Chondrocyte (in vitro differentiated cells): ENCODE results near the gene BCL6B. TPM values are rescaled to one million over a fixed set of nuclear protein-coding genes. Genes with fewer than 3 reads are reported as not detected.
A peak's percentile ranks its signal among the peaks of the same experiment; 100 is the strongest.

Experiments
- DNase-seq: peaks from one replicate; pipeline ENCODE4 v3.0.0; 2021; ENCODE audit warnings: mixed read lengths, low spot score
- H3K27ac Mint-ChIP-seq: one replicate; pipeline ENCODE4 v1.8.0; 2021; ENCODE audit warnings: mild to moderate bottlenecking, moderate library complexity, mixed read lengths; ENCODE audit not compliant: unreplicated experiment
- H3K27me3 Mint-ChIP-seq: 2 replicates; pipeline ENCODE4 v1.8.0; 2021; ENCODE audit warnings: low read depth, mixed read lengths
- H3K36me3 Mint-ChIP-seq: 2 replicates; pipeline ENCODE4 v1.8.0; 2021; ENCODE audit warnings: low read depth, mixed read lengths
- H3K4me1 Mint-ChIP-seq: 2 replicates; pipeline ENCODE4 v1.8.0; 2021; ENCODE audit warnings: low read depth, mild to moderate bottlenecking, mixed read lengths
- H3K4me3 Mint-ChIP-seq: one replicate; pipeline ENCODE4 v1.8.0; 2021; ENCODE audit warnings: mild to moderate bottlenecking, moderate library complexity, mixed read lengths; ENCODE audit not compliant: unreplicated experiment
- H3K9me3 Mint-ChIP-seq: 2 replicates; pipeline ENCODE4 v1.8.0; 2021; ENCODE audit warnings: low read depth, mixed read lengths
- CTCF ChIP-seq: fragments of 200-600 bp; sonication (generic); IDR thresholded peaks from 2 replicates; pipeline ENCODE4 v1.5.0; 2021; ENCODE audit warnings: antibody characterized with exemption, mild to moderate bottlenecking, moderate library complexity
- total RNA-seq: library from RNA; stranded (reverse); gene quantifications from 3 replicates; pipeline ENCODE4 v1.2.1, GENCODE V29; 2021

Gene BCL6B
- total RNA-seq, 1 donor from 2014 or later, result not detected

GRCh38 chr17:7060165-7060891 lies 37.5 kb downstream of the BCL6B start:
- Mint-ChIP-seq H3K4me1 (peaks cover 22% of the 10 kb centered on the region), H3K36me3 (peaks cover 1% of the 10 kb centered on the region), H3K4me3 (no peak overlapping the region), H3K27me3 (peaks cover 6% of the 10 kb centered on the region), H3K9me3 (no peaks in the 10 kb centered on the region), H3K27ac (no peak overlapping the region)
- DNase-seq, result no peak
- TF ChIP-seq CTCF, result no peak

- H3K4me3 Mint-ChIP-seq, result no peak overlapping the region
- no peak for DNase-seq
- no peak for TF ChIP-seq CTCF
- peaks cover 22% of the 10 kb centered on the region for H3K4me1 Mint-ChIP-seq
- peaks cover 5% of the 10 kb centered on the region for H3K36me3 Mint-ChIP-seq
- H3K9me3 Mint-ChIP-seq, result peaks cover 14% of the 10 kb centered on the region
- H3K27ac Mint-ChIP-seq, result no peak overlapping the region
- peaks cover 6% of the 10 kb centered on the region for H3K27me3 Mint-ChIP-seq
Observed at GRCh38 chr17:7063518-7064094, 40.8 kb downstream of the BCL6B start.

- H3K4me3 Mint-ChIP-seq, result no peak overlapping the region
- H3K4me1 Mint-ChIP-seq, result peaks cover 18% of the 10 kb centered on the region
- peaks cover 6% of the 10 kb centered on the region for H3K27me3 Mint-ChIP-seq
Observed at GRCh38 chr17:7064261-7064660, 41.4 kb downstream of the BCL6B start.

GRCh38 chr17:7067198-7067597 lies 44.3 kb downstream of the BCL6B start:
- no peak overlapping the region for H3K27ac Mint-ChIP-seq
- H3K36me3 Mint-ChIP-seq, result peaks cover 8% of the 10 kb centered on the region
- peaks cover 19% of the 10 kb centered on the region for H3K9me3 Mint-ChIP-seq
- peaks cover 11% of the 10 kb centered on the region for H3K4me1 Mint-ChIP-seq
- no peak for TF ChIP-seq CTCF
- no peak overlapping the region for H3K4me3 Mint-ChIP-seq
- DNase-seq, result no peak
- H3K27me3 Mint-ChIP-seq, result peaks cover 13% of the 10 kb centered on the region

More at GRCh38 chr17:7064261-7064660, 41.4 kb downstream of the BCL6B start:
- Mint-ChIP-seq H3K27ac (peak overlapping the region; percentile 49), H3K36me3 (peaks cover 6% of the 10 kb centered on the region), H3K9me3 (peaks cover 19% of the 10 kb centered on the region)
- no peak for TF ChIP-seq CTCF
- DNase-seq, result peak; percentile 49

- H3K9me3 Mint-ChIP-seq, result peaks cover 19% of the 10 kb centered on the region
- DNase-seq, result no peak
- peaks cover 11% of the 10 kb centered on the region for H3K4me1 Mint-ChIP-seq
- peaks cover 22% of the 10 kb centered on the region for H3K27me3 Mint-ChIP-seq
- TF ChIP-seq CTCF, result no peak
- H3K4me3 Mint-ChIP-seq, result no peak overlapping the region
- H3K36me3 Mint-ChIP-seq, result peaks cover 8% of the 10 kb centered on the region
- H3K27ac Mint-ChIP-seq, result no peak overlapping the region
Observed at GRCh38 chr17:7068268-7068667, 45.4 kb downstream of the BCL6B start.
